GM12892 (cell line): Measurements from ENCODE around the gene MAML3.

ENCODE experiments used
- POLR2A ChIP-seq: IDR thresholded peaks from 2 replicates; pipeline ENCODE4 v1.6.1; 2011; ENCODE audit warnings: low read depth, low read length, control low read depth
- POLR2AphosphoS5 ChIP-seq: IDR thresholded peaks from 2 replicates; pipeline ENCODE4 v1.6.1; 2011; ENCODE audit warnings: low read depth, low read length, control low read depth
- TAF1 ChIP-seq: IDR thresholded peaks from 2 replicates; pipeline ENCODE4 v1.6.1; 2011; ENCODE audit warnings: low read depth, mild to moderate bottlenecking, control low read depth, low read length, borderline replicate concordance

DNA sequence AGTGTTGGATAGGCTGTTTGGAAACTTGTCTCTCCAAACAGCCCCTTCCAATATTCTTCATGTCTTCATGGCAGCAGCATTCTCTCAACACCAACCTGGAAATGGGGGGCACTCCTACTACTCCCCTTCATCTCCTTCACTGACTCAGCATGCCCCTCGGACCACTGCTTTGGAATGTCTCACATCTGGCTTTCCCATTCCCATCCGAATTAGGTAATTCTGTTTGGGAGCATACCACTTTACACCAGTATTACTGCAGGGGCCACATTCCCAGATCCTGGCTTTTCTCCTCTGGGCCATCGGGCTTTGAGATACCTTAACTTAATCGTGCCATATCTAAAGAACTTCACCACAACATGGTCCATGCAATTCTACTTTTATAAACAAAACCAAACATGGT is 100.8 kb downstream of the MAML3 start:
- TF ChIP-seq POLR2AphosphoS5 (no peak), POLR2A (no peak), TAF1 (no peak)
